ENCODE measurements around the gene TTC21B.

TTC21B gene

GRCh38 chr2:165920748-165921147 lies 32.8 kb downstream of the TTC21B start:
- DNase-seq: no peak

GRCh38 chr2:165913636-165914035 lies 39.9 kb downstream of the TTC21B start:
- DNase-seq: no peak

- DNase-seq: no peak
Measured at GRCh38 chr2:165911981-165912380, 41.6 kb downstream of the TTC21B start.

GRCh38 chr2:165911231-165911630 lies 42.3 kb downstream of the TTC21B start:
- no peak for DNase-seq

GRCh38 chr2:165909466-165909865 lies 44.1 kb downstream of the TTC21B start:
- no peak for DNase-seq

GRCh38 chr2:165905854-165906253 lies 47.7 kb downstream of the TTC21B start:
- no peak for DNase-seq

- DNase-seq: no peak
Measured at GRCh38 chr2:165905269-165905668, 48.3 kb downstream of the TTC21B start.

DNA sequence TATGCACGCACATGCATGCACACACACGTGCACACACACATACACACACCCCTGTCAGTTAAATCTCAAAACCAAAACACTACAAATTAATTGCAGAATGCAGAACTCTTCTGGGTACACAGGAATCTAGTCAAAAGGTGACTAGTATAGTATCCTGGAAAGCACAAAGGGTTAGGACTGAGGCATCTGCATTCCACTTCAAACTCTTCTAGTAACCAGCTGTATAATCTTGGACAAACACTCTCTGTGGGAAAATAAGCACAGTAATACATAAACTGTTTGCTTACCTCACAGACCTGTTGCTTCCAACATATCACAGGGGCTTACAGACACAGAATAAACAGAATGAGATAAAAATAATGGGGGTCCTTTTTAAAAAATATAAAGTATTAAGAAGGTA lies 49.1 kb downstream of the TTC21B start:
- DNase-seq: no peak

DNA sequence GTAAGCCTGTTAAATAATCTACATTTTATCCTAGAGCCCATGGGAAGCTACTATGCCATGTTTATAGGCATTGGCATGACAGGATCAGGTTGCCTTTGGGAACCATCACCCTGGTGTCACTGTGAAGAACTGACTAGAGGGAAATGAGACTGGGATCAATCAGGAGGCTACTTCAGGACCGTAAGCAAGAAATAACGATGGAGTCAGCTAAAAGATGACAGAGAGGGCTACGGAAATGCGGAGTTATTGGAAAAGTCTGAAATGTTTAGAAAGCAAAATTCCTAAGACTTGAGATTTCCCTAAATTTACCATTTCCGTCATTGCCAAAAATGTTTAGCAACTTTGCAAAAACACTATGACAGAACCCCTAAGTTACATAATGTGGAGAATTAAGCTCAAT lies 50.2 kb downstream of the TTC21B start:
- no peak for DNase-seq

DNA sequence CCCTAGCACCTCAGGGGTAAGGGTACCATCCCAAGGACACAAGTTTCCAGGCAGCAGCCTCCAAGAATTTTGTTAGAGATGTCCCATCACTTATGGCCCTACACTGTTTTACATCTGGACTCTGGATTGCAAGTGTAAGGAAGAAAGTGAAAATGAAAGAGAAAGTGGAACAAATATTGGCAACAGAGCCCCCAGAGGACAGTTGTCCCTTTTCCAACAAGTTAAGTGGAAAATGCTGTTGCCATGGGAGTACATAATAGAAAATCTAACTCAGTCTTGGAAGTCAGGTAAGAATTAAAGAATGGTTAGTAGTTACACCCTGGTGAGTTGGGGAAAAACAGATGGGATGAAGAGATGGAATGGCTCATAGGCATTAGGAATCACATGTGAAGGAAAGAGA lies 50.6 kb downstream of the TTC21B start:
- no peak for DNase-seq

- no peak for DNase-seq
Measured at GRCh38 chr2:165901620-165902298, 51.8 kb downstream of the TTC21B start.

DNA sequence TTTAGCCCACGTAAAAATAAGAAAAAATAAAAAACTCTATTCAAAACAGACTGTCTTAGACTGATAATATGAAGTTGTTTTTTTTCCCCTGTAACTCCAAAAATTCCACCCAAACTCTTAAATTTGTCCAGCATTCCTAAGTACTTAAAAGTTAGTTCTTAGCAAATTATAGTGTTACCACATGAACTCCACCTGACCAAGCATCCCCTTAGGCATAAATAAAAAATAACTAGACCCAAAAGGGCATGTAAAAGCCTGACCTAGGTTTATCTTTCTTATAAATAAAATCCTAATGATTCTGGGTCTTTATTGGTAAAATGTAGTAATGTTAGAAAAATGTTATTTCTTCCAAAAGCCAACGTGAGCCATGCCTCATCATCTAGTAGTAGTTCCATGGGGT lies 54.3 kb downstream of the TTC21B start:
- no peak for DNase-seq

DNA sequence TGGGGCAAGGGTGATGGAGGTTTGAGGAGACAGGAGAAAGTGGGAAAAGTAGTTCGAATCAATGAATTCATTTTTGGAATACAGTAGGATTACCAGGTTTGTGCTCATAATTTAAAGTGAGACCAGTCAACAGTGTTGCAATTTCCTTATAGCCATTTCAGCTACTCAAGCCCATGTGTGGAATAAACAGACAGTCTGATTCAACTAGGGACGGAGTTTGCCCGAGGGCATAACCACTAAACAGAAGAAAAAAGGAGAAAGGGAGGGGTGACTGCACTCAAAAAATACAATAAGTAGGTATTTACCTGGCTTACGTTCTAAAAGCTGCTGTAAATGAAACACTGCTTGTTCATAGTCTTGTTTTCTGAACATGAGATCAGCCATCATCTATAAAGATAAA lies 55.2 kb downstream of the TTC21B start:
- no peak for DNase-seq

GRCh38 chr2:165897726-165898125 lies 55.9 kb downstream of the TTC21B start:
- no peak for DNase-seq

DNA sequence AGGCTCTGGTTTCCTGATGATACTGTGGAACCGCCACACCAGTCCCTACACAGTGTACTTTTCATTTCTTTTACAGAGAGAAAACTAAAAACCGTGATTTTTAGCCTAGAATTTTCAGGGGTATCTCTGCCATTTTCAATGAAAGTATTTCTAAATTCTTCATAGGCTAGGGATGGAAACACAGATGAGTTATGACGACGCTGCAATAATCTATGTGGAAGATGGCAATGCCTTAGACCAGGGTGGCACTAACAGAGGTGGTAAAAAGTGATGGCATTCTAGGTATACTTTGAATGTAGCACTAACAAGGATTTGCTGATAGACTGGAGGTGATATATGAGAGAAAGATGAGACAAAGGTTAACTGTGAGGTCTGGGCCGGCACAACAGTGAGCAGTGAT lies 56.5 kb downstream of the TTC21B start:
- no peak for DNase-seq

DNA sequence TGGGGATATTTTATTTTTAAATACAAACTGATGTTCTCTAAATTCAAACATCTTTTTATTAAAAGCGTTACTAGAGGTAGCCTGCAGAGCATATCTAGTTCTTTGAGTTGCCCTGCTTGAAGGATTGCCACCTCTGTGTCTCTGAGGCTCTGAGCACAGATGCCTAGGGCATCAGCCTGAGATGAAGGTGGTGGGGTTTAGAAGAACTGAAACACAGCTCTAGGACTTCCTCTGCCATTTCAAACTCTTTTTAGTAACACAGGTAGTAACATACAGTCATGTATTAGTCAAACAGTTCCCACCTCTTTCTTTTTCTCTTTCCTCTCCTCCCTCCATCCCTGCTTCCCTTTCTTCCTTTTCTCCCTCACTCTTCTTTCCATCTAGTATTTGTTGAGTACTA lies 57.6 kb downstream of the TTC21B start:
- DNase-seq: no peak

DNA sequence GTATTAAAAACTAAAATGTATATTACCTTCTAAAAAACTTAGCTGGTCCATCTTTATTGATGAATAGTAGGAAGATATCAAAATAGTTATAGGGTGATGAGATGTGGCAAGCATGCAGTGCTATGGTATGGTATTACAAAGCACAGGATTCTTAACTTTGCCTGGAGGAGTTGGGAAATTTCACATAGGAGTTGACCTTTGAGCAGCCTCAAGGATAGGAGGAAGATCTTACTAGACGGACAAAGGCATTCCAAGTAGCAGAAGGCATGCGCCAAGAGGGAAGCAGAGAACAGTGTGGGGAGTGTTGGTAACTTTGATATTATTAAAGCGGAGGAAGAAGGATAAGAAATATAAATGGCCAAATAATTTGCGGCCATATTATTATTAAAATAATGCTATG lies 60.0 kb downstream of the TTC21B start:
- DNase-seq: no peak

GRCh38 chr2:165892526-165892925 lies 61.0 kb downstream of the TTC21B start:
- DNase-seq: no peak

DNA sequence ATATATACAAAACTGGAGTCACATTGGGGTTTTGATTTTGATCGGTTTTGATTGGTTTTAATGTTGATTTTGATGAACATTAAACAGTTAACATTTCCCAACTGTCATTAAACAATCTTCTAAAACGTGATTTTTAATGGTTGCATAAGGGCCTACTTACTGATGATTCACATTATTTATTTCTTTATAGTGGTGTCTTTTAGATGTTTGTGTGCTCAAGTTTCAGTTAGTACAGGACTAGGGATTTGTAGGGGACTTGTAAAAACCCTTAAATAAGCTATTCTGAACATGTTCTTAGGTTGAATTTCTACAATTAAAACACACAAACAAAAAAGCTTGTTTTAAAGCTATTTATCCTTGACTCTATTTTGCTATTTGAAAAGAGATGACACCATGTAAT lies 61.6 kb downstream of the TTC21B start:
- no peak for DNase-seq

GRCh38 chr2:165891345-165891744 lies 62.2 kb downstream of the TTC21B start:
- DNase-seq: no peak

GRCh38 chr2:165889798-165890197 lies 63.8 kb downstream of the TTC21B start:
- DNase-seq: no peak

- DNase-seq: no peak
Measured at GRCh38 chr2:165889158-165889557, 64.4 kb downstream of the TTC21B start.

DNA sequence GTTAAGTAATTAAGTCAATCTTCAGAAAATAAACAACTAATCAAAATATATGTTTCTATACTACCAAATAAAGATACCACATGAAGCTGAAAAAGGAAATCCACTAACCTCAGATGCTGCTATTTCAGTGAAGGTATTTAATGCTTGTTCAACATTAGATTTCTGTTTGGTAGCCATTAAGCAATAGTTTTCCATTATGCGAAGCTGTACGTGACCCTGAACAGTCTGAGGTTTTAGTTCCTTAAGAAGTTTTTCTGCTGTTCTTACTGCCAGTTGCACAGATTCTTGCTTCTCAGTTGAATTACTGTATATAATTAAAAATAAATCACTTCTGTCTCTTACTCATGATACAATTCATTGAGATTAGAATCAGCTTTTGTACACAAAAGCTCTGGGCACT lies 65.4 kb downstream of the TTC21B start:
- no peak for DNase-seq

GRCh38 chr2:165886487-165887146 lies 67.0 kb downstream of the TTC21B start:
- no peak for DNase-seq
